ENCODE measurements around the gene DYSF.

- TF ChIP-seq CTCF (IDR thresholded peaks at IDR 0.05) (no peak), EP300 (IDR thresholded peaks at IDR 0.05) (no peak)
Observed at GRCh38 chr2:71643674-71644357, 190.5 kb downstream of the DYSF start.
